HG03558 (cell line): Measurements from ENCODE around the gene NOP14.
"Not testable (repeated sequence)": the region's sequence is repeated elsewhere in the genome, so short reads cannot be mapped to it uniquely, and the experiment has no call there.

Source experiments
- ATAC-seq: cut with Tn5 transposase; IDR thresholded peaks from one replicate; pipeline ENCODE4 v1.9.1; 2021; ENCODE audit warnings: moderate number of reproducible peaks; ENCODE audit not compliant: unreplicated experiment; ENCODE audit errors: extremely low read depth

Gene NOP14

DNA sequence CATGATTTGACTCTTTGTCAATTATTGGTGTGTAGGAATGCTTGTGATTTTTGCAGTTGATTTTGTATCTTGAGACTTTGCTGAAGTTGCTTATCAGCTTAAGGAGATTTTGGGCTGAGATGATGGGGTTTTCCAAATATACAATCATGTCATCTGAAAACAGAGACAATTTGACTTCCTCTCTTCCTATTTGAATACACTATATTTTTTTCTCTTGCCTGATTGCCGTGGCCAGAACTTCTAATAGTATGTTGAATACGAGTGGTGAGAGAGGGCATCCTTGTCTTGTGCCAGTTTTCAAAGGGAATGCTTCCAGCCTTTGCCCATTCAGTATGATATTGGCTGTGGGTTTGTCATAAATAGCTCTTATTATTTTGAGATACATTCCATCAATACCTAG is 44.9 kb downstream of the NOP14 start:
- ATAC-seq, result not testable (repeated sequence)

DNA sequence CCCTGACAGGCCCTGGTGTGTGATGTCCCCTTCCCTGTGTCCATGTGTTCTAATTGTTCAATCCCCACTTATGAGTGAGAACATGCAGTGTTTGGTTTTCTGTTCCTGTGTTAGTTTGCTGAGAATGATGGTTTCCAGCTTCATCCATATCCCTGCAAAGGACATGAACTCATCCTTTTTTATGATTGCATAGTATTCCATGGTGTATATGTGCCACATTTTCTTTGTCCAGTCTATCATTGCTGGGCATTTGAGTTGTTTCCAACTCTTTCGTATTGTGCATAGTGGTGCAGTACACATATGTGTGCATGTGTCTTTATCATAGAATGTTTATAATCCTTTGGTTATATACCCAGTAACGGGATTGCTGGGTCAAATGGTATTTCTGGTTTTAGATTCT is 46.5 kb downstream of the NOP14 start:
- ATAC-seq, result not testable (repeated sequence)

- ATAC-seq, result no peak
These were observed 47.4 kb downstream of the NOP14 start for GRCh38 chr4:2915789-2916188.

- ATAC-seq, result no peak
These were observed 48.7 kb downstream of the NOP14 start for GRCh38 chr4:2914256-2915126.

- no peak for ATAC-seq
These were observed 50.0 kb downstream of the NOP14 start for GRCh38 chr4:2913168-2913567.

DNA sequence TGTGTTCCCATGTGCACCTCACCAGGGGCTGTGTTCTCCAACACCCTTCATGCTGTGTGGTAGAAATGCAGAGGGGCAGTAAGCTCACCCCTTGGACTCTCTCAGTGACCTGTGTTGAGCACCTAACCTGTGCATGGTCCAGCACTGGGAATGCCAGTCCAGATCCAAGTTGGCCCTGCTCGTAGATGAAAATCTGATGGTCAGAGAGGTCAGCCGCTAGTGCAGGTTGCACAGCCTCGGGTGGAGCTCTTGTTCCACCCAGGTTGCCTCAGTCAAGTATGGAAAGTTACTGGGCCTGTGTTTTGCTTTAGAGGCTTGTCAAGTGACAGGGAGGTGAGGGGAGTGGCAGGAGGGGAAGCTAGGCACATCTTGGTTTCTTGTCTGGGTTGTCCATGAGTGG is 51.3 kb downstream of the NOP14 start:
- ATAC-seq, result no peak

- ATAC-seq, result no peak
These were observed 52.8 kb downstream of the NOP14 start for GRCh38 chr4:2910409-2910808.

DNA sequence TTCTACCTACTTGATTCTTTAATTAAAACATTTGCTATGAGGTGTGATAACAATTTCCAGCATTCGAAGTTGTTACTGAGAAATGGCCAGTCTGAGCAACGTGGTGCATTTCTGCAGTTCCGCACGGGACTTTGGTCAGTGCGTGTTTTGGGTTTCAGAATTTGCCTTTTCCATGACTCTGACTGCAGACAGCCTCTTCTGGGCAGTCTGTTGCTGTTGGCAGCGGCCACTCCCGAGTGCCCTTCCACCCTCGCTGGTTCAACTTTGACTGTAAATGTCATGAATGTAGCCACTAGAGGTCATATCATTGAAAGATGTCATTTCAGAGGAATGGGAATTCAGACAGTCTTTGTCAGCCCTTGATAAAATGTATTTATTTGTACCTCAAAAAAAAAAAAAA is 53.6 kb downstream of the NOP14 start:
- ATAC-seq, result no peak

GRCh38 chr4:2908686-2909085 is 54.5 kb downstream of the NOP14 start:
- ATAC-seq, result no peak

DNA sequence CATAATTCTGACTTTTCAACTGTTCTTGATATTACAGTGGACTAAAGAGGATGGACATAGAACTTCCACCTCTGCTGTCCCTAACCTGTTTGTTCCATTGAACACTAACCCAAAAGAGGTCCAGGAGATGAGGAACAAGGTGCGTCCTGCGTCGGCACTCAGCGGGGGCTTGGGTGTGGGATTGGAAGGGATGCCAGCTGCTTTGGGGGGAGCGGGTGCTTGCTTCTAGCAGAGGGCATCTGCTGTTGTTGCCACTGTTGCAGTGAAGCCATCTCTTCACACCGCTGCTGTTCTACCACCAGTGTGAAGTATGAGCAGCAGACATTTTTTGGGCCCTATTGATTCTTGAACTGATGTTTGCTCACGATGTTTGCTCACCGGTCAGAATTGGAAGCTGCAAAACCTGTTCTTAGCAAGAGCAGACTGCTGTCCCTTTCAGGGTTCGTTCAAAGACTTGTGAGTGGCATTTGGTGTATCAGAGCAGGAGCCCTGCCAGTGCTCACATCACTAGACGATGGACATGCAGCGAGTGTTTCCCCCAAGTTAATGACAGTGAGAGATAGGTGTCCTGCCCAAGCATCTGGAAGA is 55.4 kb downstream of the NOP14 start:
- no peak for ATAC-seq

DNA sequence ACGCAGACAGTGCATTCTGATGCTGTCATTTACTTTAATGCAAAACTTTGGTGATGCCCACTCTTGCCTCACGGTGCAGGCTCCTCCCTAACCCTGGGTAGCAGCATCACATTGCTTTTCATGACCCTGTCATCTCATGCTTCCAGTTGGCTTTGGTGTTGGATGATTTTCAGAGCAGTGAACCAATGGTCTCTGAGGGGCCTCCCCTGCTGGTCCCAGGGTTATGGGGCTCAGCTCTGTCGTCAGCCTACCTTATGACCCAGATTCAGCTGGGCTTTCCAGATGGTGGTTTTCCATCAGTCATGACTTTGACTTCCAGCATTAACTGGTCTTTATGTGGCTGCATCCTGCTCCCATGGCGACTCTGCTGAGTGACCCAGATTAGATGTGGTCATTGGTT is 56.0 kb downstream of the NOP14 start:
- ATAC-seq, result no peak

DNA sequence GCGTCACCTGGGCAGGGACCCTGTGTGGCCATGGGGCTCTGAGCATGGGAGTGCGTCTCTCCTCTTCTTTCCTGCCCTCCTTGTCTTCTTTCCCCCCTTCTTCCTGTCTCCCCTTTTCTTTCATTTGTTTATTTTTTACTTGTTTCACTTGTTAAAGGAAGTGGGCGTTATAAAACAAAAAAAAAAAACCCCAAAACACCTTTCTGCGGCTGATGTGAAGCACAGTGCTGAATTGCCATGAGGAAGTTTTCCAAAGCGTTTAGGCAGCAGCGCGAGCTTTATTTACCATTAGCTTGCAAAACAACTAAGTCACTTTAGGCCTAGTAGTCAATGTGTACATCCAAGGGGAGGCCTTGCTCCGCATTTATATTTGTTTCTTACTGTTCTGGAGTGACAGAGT is 57.0 kb downstream of the NOP14 start:
- no peak for ATAC-seq

GRCh38 chr4:2905544-2905943 is 57.7 kb downstream of the NOP14 start:
- no peak for ATAC-seq

GRCh38 chr4:2902126-2902525 is 61.1 kb downstream of the NOP14 start:
- ATAC-seq, result no peak

GRCh38 chr4:2901186-2901585 is 62.0 kb downstream of the NOP14 start:
- no peak for ATAC-seq

DNA sequence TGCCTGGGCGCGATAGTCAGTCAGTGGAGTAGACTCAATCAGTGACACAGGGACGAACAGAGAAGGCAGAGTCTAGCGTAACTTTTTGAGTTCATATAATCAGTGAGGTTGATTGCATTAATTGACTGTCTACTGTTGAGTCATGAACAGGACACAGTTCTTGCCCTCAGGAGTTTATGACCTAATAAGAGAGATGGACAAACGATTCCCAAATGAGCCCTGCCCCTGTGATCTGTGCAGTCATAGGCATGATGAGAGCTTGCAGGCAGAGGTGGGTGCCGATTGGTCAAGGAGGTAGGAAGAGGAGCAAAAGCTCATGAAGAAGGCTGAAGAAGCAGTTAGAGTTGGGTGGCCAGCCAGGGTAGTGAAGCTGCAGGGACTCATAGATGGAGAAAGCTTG is 62.5 kb downstream of the NOP14 start:
- no peak for ATAC-seq

GRCh38 chr4:2898001-2898400 is 65.2 kb downstream of the NOP14 start:
- ATAC-seq, result no peak

GRCh38 chr4:2893772-2894171 is 69.4 kb downstream of the NOP14 start:
- no peak for ATAC-seq

DNA sequence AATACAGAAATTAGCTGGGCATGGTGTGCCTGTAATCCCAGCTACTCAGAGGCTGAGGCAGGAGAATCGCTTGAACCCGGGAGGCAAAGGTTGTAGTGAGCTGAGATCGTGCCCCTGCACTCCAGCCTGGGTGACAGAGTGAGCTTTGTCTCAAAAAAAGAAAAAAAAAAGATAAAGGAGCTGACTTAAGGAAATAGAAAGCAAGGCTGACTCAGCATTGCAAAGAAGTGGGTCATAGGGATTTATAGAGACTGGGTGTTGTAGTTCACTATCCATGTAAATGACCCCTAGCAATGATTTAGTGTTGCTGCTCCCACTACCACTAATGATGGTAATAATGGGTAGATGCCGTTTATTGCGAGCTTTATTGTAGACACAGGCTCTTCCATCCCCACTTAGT is 71.9 kb downstream of the NOP14 start:
- no peak for ATAC-seq

- ATAC-seq, result no peak
These were observed 74.3 kb downstream of the NOP14 start for GRCh38 chr4:2888886-2889285.
